Neural cell (in vitro differentiated cells): ENCODE measurements around the gene STPG4.

Experiments used
- EP300 ChIP-seq: fragments of 450-650 bp; conservative IDR thresholded peaks from 2 replicates; pipeline ENCODE4 v1.6.1; 2014; ENCODE audit warnings: antibody characterized with exemption, mild to moderate bottlenecking, moderate library complexity; ENCODE audit not compliant: poor library complexity, severe bottlenecking
- EZH2 ChIP-seq: fragments of 200-600, 300-800 bp; shearing (Covaris generic), sonication (generic); IDR thresholded peaks from 2 replicates; pipeline ENCODE4 v1.6.1; 2014; ENCODE audit warnings: antibody characterized with exemption, low read length, borderline replicate concordance, mild to moderate bottlenecking; ENCODE audit not compliant: insufficient read depth, poor library complexity, severe bottlenecking
- POLR2AphosphoS5 ChIP-seq: IDR thresholded peaks from 2 replicates; pipeline ENCODE4 v1.6.1; 2012
- TF ChIP-seq, protein P1 (sequence below): fragments of 450-650 bp; IDR thresholded peaks from 2 replicates; pipeline ENCODE4 v1.5.1; 2014; ENCODE audit warnings: antibody characterized with exemption, mild to moderate bottlenecking, moderate library complexity; ENCODE audit not compliant: poor library complexity, severe bottlenecking

GRCh38 chr2:47193607-47194006 lies 38.5 kb upstream of the STPG4 start:
- TF ChIP-seq, protein P1, sequence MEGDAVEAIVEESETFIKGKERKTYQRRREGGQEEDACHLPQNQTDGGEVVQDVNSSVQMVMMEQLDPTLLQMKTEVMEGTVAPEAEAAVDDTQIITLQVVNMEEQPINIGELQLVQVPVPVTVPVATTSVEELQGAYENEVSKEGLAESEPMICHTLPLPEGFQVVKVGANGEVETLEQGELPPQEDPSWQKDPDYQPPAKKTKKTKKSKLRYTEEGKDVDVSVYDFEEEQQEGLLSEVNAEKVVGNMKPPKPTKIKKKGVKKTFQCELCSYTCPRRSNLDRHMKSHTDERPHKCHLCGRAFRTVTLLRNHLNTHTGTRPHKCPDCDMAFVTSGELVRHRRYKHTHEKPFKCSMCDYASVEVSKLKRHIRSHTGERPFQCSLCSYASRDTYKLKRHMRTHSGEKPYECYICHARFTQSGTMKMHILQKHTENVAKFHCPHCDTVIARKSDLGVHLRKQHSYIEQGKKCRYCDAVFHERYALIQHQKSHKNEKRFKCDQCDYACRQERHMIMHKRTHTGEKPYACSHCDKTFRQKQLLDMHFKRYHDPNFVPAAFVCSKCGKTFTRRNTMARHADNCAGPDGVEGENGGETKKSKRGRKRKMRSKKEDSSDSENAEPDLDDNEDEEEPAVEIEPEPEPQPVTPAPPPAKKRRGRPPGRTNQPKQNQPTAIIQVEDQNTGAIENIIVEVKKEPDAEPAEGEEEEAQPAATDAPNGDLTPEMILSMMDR = no peak
- TF ChIP-seq EP300 = no peak
- peak; percentile 11 for TF ChIP-seq POLR2AphosphoS5
- no peak for TF ChIP-seq EZH2
